CD4-positive, alpha-beta T cell treated with Interleukin-1 beta for 1 hour (primary cell): ENCODE results near the gene SPRR4.
"Not testable (repeated sequence)": the region's sequence is repeated elsewhere in the genome, so short reads cannot be mapped to it uniquely, and the experiment has no call there.

Experiments used
- DNase-seq, 2 donors: peaks; one replicate each; pipeline ENCODE4 v3.0.0-alpha.2; 2020 to 2022

The SPRR4 gene

DNA sequence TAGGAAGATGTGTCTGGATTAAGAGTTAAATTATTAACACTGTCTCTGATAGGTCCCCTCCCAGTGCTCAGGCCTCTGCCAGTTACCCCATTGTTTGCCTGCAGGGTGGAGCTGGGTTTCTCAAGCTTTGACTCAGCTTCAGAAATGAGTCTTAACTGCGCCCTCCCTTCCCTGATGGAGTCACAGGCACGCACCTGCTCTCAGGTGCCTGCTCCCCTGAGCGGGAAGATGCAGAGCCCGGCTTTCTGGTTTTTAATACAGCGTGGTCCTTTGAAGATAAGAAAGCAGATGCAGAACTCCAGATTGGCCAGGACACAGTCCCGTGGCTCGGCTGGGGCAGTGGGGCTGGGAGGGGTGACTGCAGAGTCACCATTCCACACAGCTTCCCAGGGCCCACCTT, 3.2 kb upstream of the SPRR4 start:
- no peak for DNase-seq

DNA sequence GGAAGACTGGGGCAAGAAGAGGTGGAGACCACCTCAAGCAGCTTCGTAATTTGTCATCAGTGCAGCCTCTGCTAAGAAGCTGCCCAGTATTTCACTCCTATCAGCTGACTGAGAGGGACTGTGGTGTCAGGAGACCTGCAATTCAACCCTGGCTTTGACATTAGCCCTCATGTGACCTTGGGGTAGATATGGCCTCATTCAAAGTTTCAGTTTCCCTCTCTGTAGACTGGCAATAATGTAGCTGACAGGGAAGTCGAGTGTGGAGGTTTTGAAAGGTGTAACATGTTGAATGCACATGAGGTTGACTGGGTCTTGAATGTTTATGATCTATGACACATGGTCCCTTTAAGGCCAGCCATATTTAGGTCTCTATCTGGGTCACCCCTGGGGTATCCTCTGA, 2.2 kb upstream of the SPRR4 start:
- DNase-seq: no peak

- no peak for DNase-seq
These were observed 1.4 kb upstream of the SPRR4 start for GRCh38 chr1:152969036-152969435.

- no peak for DNase-seq
These were observed 1.9 kb downstream of the SPRR4 start for GRCh38 chr1:152972196-152972886.

DNA sequence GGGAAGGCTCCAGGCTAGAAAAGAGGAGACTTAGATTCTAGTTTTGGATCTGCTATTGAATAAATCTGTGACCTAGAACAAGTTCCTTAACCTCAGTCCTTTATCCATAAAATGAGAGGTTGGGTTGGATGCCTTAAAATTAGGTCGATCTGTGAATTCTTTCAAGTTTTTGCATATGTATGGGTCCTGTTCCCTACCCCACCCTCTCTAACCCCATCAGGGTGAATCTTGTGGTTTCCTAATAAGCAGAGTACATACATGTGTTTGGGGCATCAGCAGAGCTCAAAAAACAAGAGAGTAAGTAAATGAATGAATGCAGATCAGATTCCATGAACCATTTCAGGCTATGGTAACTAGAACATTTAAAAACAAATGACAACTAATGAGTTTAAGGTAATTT, 6.2 kb downstream of the SPRR4 start:
- DNase-seq: no peak

DNA sequence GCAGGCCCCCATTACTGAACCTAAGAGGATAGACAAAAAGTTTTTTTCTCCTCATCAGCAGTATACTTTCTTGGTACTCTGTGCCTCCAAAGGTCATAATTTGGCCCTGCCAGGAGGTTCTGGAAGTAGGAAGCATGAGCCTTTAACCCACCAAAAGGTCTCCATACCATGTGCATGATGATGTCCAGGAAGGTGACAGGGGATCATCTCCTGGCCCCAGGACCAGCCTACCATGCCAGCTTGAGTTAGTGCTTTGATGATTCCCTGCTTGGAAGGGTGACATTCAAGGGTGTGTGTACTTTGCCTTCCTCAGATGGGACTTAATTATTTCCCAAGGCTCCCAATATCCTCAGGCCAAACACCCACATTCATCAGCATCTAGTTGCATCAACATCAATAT, 7.2 kb downstream of the SPRR4 start:
- DNase-seq: no peak

- DNase-seq: no peak
These were observed 10.2 kb downstream of the SPRR4 start for GRCh38 chr1:152980676-152981075.

GRCh38 chr1:152981146-152981871, 10.9 kb downstream of the SPRR4 start:
- no peak for DNase-seq

GRCh38 chr1:152982076-152982475, 11.6 kb downstream of the SPRR4 start:
- DNase-seq: no peak

- DNase-seq: no peak
These were observed 12.8 kb downstream of the SPRR4 start for GRCh38 chr1:152983234-152983633.

DNA sequence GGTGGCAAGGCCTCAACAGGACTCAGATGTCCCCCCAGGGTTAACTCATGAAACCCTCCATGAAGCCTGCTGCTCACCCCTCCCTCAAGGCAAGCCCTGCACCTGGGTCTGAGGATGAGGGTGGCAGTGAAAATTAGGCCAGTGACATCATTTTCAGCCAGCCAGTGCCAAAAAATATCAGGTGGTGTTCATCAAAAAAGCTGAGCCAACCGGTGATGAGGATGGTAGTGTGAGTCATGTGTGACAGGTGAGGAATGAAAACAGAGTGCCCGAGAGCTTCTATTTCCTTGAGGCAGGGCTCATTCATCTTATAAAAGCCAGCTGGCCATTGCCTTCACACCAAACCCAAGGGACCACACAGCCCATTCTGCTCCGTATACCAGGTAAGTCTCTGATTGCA, 13.3 kb downstream of the SPRR4 start, which contains the start of gene SPRR1A:
TSS of gene SPRR1A (plus strand) at position 339 of the 400 bp plus-strand sequence. CDS start 1,150 bp downstream, outside the sequence.
- no peak for DNase-seq

DNA sequence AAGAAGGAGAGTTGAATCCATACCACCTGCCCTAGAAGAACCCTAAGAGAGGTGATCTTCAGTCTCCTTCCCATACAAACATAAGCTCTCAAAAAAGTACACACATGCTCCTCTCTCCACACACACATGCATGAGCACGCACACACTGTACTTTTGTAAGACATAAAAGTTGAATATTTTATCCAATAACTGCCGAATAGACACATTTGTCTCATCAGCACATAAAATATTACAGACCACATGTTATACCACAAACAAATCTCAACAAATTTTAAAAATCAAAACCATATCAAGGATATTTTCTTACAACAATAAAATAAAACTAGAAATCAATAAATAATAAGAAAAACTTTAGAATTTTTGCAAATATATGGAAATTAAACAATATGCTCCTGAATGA, 16.1 kb downstream of the SPRR4 start:
- no peak for DNase-seq

- DNase-seq: no peak
These were observed 22.7 kb downstream of the SPRR4 start for GRCh38 chr1:152993186-152993585.

DNA sequence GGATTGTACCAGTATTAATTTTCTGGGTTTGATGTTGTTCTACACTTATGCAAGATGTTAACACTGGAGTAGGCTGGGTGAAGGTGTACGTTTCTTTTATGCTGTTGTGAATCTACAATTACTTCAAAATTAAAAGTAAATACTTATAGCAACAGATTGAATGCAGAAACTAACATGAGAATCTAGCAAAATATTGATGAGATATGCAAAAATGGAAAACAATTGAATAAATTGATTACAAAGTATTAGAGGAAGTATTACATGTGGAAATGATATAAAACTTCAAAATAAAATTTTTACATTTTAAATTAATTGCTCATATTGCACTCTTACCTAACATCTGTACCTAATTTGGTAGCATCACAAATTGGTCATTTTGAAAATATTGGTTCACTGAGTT, 25.4 kb downstream of the SPRR4 start:
- DNase-seq: no peak

DNA sequence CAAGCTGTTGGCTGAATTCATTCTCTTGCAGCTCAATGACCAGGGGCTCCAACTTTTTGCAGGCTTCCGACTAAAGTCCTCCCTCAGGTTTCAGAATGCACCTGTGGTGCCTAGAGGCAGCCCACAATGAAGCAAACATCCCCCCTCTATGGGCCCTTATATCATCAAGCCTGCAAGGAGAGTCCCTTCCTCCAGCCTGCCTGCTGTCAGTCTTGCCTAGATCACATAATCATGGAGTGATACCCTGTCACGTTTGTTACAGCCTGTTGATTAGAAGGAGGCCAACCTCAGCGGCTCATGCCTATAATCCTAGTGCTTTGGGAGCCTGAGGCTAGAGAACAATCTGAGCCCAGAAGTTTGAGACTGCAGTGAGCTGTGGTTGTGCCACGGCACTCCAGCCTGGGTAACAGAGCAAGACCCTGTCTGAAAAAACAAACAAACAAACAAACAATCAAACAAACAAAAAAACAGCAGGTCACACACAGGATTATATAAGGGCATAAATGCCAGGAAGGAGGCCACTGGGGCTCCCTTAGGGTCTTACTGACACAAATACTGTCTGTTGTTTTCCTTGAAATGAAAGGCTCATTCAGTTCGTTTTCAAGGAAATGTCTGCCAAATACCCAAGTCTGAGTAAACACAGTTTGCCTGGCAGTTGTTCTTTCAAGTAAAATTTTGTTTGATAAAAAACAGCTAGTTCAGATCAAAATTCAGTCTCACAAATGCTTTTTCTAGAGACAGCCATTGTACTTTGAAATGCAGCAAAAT, 26.4 kb downstream of the SPRR4 start:
- no peak for DNase-seq

DNA sequence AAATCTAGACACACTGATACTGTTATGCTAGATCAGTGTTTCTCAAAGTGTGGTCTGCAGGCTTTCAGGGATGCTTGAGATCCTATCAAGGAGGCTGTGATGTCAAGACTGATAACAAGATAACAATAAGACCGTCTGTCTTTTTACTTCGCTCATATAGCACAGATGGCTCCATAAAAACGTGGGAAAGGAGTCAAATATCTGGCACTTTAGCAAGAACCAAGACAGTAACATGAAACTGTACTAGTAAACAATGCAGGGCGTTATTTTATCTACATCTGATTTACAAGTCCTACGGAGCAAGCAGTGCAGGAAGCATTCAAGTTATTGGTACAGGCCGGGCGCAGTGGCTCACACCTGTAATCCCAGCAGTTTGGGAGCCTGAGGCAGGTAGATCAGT, 27.5 kb downstream of the SPRR4 start:
- no peak for DNase-seq

- DNase-seq: no peak
These were observed 28.0 kb downstream of the SPRR4 start for GRCh38 chr1:152998476-152998875.

DNA sequence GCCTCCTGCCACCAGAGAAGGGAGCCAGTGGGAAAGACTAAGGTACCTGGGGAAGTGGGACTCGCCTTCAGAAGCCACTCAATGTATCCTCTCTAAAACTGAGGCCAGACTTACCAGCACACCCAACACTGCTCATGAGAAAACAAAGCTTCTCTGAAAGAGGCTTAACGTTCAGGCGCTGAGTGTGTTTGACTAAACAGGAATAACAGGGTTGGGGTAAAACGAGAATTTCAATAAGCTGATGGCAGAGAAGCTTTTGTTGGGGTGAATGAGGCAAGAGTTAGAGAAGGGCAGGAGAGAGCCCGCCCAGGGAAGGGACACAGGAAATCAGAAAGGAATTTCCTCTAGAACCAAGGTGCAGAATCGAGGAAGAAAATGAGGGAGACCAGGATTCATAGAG, 29.4 kb downstream of the SPRR4 start:
- DNase-seq: no peak

DNA sequence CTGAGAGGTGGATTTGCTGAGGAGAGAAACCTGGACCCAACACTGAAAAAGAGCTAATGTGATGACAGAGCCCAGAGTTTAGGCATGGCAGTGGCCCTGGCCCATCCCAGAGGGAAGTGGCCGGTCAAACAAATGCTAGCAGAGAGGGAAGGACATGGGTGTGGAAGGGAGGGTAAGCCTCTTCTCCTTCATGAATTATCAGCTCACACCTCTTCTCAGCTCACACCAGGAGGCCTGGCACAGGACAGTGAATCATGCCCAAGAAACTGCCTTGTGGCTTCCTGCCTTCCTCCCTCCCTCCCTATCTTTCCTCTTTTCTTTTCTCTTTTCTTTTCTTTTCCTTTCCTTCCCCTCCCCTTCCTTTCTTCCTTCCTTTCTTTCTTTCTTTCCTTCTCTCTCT, 29.8 kb downstream of the SPRR4 start:
- DNase-seq: no peak

- DNase-seq: no peak
These were observed 30.9 kb downstream of the SPRR4 start, which contains the start of gene SPRR3 for GRCh38 chr1:153001382-153001781. SPRR3 (plus strand) TSS chr1:153001749; CDS start chr1:153003021, 1,272 bp downstream.

GRCh38 chr1:153011235-153011758, 40.8 kb downstream of the SPRR4 start:
- not testable (repeated sequence) for DNase-seq

- not testable (repeated sequence) for DNase-seq
These were observed 51.4 kb downstream of the SPRR4 start for GRCh38 chr1:153021829-153022228.
